Measurements from ENCODE around the gene PYCR2.

GRCh38 chr1:225897595-225898514 is 26.2 kb downstream of the PYCR2 start:
- TF ChIP-seq CTCF (IDR thresholded peaks at IDR 0.05 in 4 of 5, conservative IDR thresholded peaks at IDR 0.05 in 1 of 5) = no peak
- TF ChIP-seq POLR2A (IDR thresholded peaks at IDR 0.05) = no peak
